Activated CD4-positive, alpha-beta memory T cell treated with anti-CD3 and anti-CD28 coated beads, Interleukin-2, amount 10 ng/mL, durations not matched to agents 7 days and 5 days (primary cell): ENCODE results near the gene CHAC1. TPM values are rescaled to one million over a fixed set of nuclear protein-coding genes. Genes with fewer than 3 reads are reported as not detected.
A peak's percentile ranks its signal among the peaks of the same experiment; 100 is the strongest.

ENCODE experiments used
- CTCF ChIA-PET: fragments of 350-600 bp; sonication (Branson Sonifier 250); formaldehyde crosslinking; loops from one replicate; lab custom pipeline; 2021; ENCODE audit warnings: antibody characterized with exemption, inconsistent platforms; lab: Charles Lee
- POLR2A ChIA-PET: fragments of 350-600 bp; sonication (Branson Sonifier 250); formaldehyde crosslinking; loops from one replicate; lab custom pipeline; 2021; ENCODE audit warnings: antibody characterized with exemption; lab: Charles Lee
- DNase-seq: peaks from one replicate; pipeline ENCODE4 v3.0.0-alpha.2; 2020
- H3K27ac Mint-ChIP-seq: one replicate; pipeline ENCODE4 v1.8.0; 2021; ENCODE audit warnings: mild to moderate bottlenecking, mixed read lengths
- H3K27me3 Mint-ChIP-seq: one replicate; pipeline ENCODE4 v1.8.0; 2021; ENCODE audit warnings: mixed read lengths
- H3K36me3 Mint-ChIP-seq: one replicate; pipeline ENCODE4 v1.8.0; 2021; ENCODE audit warnings: low read depth, mixed read lengths
- H3K4me1 Mint-ChIP-seq: one replicate; pipeline ENCODE4 v1.8.0; 2021; ENCODE audit warnings: mixed read lengths
- H3K4me3 Mint-ChIP-seq: one replicate; pipeline ENCODE4 v1.8.0; 2021; ENCODE audit warnings: mild to moderate bottlenecking, mixed read lengths
- H3K9me3 Mint-ChIP-seq: one replicate; pipeline ENCODE4 v1.8.0; 2021; ENCODE audit warnings: mixed read lengths
- total RNA-seq, 2 experiments: library from RNA; stranded (reverse); gene quantifications; one replicate each; pipeline ENCODE4 v1.2.3, GENCODE V29; 2021

The CHAC1 gene
- total RNA-seq, 2 experiments from 2014 or later: 20.3 to 22.0 TPM

DNA sequence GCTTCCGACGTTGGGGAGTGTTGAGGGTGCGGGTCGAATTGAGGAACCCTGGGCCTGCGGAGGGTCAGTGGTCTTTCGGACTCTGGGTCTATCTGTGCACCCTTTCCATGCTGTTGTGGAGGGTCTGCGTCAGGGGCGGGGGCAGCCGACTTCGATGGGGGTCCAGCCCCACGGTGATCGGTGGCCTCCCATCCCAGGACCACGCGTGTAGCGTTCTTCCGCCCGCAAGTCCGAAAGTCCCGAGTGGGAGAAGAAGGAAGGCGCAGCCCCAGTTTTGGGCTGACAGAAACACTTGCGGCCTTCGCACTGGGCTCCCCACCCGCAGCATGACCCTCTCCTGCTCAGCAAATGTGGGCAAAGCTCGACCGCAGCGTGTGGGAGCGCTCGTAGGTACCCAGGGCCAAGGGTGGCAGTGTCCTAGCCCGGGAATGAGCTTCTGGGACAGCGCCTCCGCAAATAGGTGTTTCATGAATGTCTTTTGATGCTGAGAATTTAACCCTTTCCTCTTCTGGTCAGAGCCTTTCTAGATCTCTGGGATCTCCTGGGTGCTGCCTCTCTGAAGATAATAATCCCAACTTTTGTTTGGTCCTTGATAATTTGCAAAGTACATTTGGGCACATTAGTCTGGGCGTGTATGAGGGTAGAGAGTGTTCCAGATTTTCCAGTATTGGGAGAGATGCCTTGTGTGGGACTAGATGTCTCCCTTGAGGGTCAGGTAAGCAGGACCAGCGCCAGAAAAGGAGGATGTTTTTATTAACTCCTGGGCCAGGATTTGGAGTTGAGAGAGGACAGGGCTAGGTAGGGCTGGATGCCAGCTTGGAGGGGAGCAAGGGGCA is 26.4 kb upstream of the CHAC1 start:
- Mint-ChIP-seq H3K4me1 (peaks cover 44% of the 10 kb centered on the region), H3K36me3 (no peaks in the 10 kb centered on the region), H3K9me3 (no peaks in the 10 kb centered on the region), H3K27me3 (peaks cover 70% of the 10 kb centered on the region), H3K27ac (no peak overlapping the region), H3K4me3 (no peak overlapping the region)
- ChIA-PET POLR2A (interaction anchor here (2.0 to 2.2 kb wide), 2 partner anchors 14 to 32 kb away, joined by 8 to 10 read pairs; partner anchors contain the start of gene VPS18), CTCF (interaction anchor here (1.6 kb wide), 1 partner anchor 15 kb away, joined by 6 read pairs; no protein-coding TSS in a partner anchor)
- DNase-seq: no peak

DNA sequence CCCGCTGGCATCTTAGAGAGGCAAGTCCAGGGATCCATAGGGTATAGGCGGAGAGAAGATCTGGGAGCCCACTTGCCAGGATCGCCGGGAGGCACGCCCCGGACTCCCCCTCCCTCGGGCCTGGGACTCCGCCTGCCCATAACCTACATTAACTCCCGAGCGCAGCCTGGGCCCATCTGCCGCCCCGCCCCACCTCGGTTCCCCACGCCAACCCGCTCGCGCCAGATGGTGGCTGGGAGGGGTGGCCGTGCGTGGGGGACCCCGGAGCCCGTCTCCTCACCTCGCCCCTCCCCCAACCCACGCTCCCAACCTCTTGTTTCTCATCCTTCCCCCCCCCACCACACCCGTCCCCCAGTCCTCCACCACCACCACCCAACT is 25.8 kb upstream of the CHAC1 start:
- Mint-ChIP-seq H3K9me3 (no peaks in the 10 kb centered on the region), H3K4me3 (no peak overlapping the region), H3K36me3 (no peaks in the 10 kb centered on the region), H3K4me1 (peaks cover 47% of the 10 kb centered on the region), H3K27me3 (peaks cover 76% of the 10 kb centered on the region), H3K27ac (no peak overlapping the region)
- CTCF ChIA-PET: interaction anchor here (1.0 to 1.6 kb wide), 4 partner anchors 14 to 258 kb away, joined by 3 to 6 read pairs (median 3); partner anchors contain the start of gene VPS18
- DNase-seq: no peak
- POLR2A ChIA-PET: interaction anchor here (0.6 to 2.2 kb wide), 4 partner anchors 13 to 49 kb away, joined by 3 to 10 read pairs (median 6); partner anchors contain the start of gene VPS18

DNA sequence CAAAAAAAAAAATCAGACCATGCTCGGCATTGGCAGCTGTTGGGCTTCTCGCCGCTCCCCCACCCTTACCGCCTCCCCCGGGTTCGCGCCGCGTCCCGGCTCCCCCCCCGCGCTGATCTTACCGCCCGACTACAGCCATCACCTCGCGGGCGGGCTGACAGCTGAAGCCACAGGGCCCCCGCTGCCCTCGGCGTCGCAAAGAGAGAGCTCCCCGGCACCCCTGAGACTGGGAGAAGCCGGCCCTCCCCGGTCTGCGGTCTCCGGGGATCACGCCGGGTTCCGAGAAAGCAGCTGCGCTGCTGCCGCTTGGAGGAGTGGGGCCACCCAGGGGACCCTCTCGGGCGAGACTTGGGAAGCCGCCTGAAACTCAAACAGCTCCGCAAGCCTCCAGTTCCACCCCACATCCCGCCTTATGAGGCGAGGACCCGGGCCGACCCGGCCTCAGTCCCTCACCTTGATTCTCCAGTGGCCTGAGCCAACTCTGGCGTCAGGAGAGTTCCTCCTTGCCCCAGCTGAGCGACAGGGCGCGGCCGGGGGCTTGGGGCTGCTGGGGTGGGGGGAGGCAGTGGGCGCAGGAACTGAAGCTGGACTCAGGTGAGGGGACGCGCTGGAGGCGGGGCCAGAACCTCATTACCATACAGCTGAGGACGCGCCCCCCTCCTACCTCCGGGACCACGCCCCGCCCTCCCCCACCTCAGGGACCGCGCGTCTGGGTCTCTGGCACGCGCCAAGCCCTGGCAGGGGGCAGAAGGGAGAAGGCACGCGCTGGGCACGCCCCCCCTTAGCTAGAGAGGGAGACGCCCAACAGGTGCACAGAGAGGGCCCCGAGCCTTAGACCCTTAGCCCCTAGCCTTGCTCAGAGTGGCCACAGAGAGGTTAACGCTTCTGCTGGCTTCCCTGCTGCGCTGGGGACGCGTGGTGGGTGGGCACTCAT is 25.1 kb upstream of the CHAC1 start:
- ChIA-PET POLR2A (interaction anchor here (0.6 to 2.2 kb wide), 7 partner anchors 13 to 188 kb away, joined by 3 to 10 read pairs (median 3); partner anchors contain the start of genes INO80 and VPS18), CTCF (interaction anchor here (0.6 to 1.6 kb wide), 7 partner anchors 13 to 258 kb away, joined by 3 to 6 read pairs (median 3); partner anchors contain the start of gene VPS18)
- Mint-ChIP-seq H3K9me3 (no peaks in the 10 kb centered on the region), H3K27ac (no peak overlapping the region), H3K27me3 (peaks cover 76% of the 10 kb centered on the region), H3K36me3 (no peaks in the 10 kb centered on the region), H3K4me1 (peaks cover 47% of the 10 kb centered on the region), H3K4me3 (peak overlapping the region; percentile 50)
- no peak for DNase-seq

DNA sequence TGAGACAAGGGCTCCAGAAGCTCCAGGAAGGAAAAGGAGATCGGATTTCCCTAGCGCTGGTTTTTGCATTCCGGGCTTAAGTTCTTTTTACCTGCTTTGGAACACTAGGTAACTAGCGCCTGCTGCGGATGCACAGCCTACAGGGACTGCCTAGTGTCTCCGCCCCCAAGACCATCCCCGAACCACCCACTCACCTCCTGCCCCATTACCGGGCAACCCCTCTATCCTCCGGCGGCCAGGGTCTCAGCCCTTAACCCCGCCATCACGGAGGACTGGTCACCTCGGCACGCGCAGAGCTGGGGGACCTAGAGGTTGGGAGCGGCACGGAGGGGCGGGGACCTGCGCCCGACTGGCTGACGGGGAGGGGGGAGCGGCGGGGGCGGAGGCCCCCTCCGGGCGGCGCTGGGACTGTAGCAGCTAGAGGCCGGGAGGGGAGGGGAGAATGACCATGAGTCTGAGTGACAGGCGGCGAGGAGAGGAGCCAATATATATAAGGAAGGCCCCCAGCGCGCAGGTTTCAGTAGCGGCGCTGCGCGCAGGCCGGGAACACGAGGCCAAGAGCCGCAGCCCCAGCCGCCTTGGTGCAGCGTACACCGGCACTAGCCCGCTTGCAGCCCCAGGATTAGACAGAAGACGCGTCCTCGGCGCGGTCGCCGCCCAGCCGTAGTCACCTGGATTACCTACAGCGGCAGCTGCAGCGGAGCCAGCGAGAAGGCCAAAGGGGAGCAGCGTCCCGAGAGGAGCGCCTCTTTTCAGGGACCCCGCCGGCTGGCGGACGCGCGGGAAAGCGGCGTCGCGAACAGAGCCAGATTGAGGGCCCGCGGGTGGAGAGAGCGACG is 24.2 kb upstream of the CHAC1 start, which contains the start of gene DLL4:
TSS of gene DLL4 (plus strand) at position 520 of the 839 bp plus-strand sequence. CDS start 329 bp downstream, outside the sequence.
- POLR2A ChIA-PET: interaction anchor here (0.9 to 2.2 kb wide), 5 partner anchors 12 to 187 kb away, joined by 3 to 10 read pairs (median 3); partner anchors contain the start of genes INO80 and VPS18
- peak; percentile 42 for DNase-seq
- Mint-ChIP-seq H3K9me3 (no peaks in the 10 kb centered on the region), H3K36me3 (no peaks in the 10 kb centered on the region), H3K27ac (no peak within 1 kb of the TSS), H3K27me3 (peaks cover 75% of the 10 kb centered on the region), H3K4me3 (peak within 1 kb of the TSS; percentile 50), H3K4me1 (peaks cover 47% of the 10 kb centered on the region)
- CTCF ChIA-PET: interaction anchor here (0.6 to 3.5 kb wide), 7 partner anchors 11 to 33 kb away, joined by 3 to 25 read pairs (median 11); no protein-coding TSS in a partner anchor

DNA sequence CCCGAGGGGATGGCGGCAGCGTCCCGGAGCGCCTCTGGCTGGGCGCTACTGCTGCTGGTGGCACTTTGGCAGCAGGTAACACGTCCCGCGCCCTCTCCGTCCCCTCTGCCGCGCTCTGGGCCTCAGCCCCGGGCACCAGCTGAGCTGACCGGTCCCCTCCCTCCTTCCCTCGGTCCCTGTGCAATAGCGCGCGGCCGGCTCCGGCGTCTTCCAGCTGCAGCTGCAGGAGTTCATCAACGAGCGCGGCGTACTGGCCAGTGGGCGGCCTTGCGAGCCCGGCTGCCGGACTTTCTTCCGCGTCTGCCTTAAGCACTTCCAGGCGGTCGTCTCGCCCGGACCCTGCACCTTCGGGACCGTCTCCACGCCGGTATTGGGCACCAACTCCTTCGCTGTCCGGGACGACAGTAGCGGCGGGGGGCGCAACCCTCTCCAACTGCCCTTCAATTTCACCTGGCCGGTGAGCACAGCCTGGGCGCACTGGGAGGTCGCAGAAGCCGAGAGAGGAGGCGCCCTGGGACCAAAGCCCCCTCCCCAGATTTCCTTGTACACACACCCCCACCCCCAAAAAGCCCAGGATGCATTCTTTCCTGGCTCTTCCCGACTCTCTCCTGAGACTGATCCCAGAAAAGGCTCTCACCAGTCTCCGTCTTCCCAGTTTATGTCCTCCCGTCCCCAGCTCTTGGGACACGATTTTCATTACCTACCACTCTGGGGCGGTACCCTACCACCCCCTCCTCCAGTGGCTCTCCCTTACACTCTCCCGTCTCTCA is 23.4 kb upstream of the CHAC1 start:
- no peak for DNase-seq
- Mint-ChIP-seq H3K4me3 (peak overlapping the region; percentile 47), H3K27me3 (peaks cover 68% of the 10 kb centered on the region), H3K9me3 (no peaks in the 10 kb centered on the region), H3K27ac (no peak overlapping the region), H3K36me3 (no peaks in the 10 kb centered on the region), H3K4me1 (peaks cover 47% of the 10 kb centered on the region)
- CTCF ChIA-PET: interaction anchor here (0.5 to 3.5 kb wide), 20 partner anchors 9 to 343 kb away, joined by 3 to 25 read pairs (median 6); partner anchors contain the start of genes CHAC1 and VPS18
- POLR2A ChIA-PET: interaction anchor here (1.3 to 1.7 kb wide), 2 partner anchors 12 to 35 kb away, joined by 3 to 10 read pairs; partner anchors contain the start of gene VPS18

DNA sequence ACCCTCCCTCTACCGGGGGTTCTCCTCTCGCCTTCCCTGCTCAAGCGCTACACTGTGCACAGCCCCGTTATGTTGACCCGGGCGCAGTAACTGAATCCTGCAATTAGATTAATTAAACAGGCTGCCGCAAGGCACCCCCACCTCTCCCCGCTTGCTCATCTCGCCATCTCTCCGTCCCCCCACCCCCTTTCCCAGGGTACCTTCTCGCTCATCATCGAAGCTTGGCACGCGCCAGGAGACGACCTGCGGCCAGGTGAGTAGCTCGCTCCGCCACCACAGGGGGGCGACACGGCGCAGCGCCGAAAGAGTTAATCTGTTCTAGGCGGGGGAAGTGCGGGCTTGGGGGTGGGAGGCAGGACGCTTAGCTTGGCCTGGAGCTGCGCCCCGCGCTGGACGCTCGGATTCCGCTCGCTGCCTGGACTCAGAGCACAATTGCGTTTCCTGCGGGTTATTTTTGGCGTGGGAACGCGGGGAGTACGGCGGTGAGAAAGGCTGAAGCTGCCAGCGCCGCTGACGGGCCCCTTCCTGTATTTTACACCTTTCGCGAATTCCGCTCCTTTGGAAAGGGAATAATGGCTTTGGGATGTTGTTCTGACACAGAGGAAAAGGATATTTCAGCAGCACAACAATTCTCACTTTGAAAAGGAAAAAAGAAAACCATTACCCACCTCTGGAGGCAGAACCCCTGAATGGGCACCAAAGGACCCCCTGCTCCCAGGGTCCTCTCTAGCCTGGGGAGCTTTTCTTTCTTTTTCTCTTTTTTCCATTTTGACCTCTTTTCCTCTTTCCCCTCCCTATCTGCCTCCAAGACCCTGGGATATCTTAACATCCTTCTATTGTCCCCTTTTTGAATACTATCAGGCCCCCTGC is 22.6 kb upstream of the CHAC1 start:
- peaks cover 47% of the 10 kb centered on the region for H3K4me1 Mint-ChIP-seq
- CTCF ChIA-PET: interaction anchor here (0.5 to 3.5 kb wide), 22 partner anchors 9 to 343 kb away, joined by 3 to 25 read pairs (median 6); partner anchors contain the start of genes CHAC1 and VPS18
- H3K9me3 Mint-ChIP-seq: no peaks in the 10 kb centered on the region
- no peaks in the 10 kb centered on the region for H3K36me3 Mint-ChIP-seq
- H3K4me3 Mint-ChIP-seq: peak overlapping the region; percentile 47
- peaks cover 60% of the 10 kb centered on the region for H3K27me3 Mint-ChIP-seq
- POLR2A ChIA-PET: interaction anchor here (1.0 to 1.7 kb wide), 4 partner anchors 11 to 36 kb away, joined by 3 to 10 read pairs (median 6); partner anchors contain the start of genes CHAC1 and VPS18
- no peak overlapping the region for H3K27ac Mint-ChIP-seq
- DNase-seq: peak; percentile 51

DNA sequence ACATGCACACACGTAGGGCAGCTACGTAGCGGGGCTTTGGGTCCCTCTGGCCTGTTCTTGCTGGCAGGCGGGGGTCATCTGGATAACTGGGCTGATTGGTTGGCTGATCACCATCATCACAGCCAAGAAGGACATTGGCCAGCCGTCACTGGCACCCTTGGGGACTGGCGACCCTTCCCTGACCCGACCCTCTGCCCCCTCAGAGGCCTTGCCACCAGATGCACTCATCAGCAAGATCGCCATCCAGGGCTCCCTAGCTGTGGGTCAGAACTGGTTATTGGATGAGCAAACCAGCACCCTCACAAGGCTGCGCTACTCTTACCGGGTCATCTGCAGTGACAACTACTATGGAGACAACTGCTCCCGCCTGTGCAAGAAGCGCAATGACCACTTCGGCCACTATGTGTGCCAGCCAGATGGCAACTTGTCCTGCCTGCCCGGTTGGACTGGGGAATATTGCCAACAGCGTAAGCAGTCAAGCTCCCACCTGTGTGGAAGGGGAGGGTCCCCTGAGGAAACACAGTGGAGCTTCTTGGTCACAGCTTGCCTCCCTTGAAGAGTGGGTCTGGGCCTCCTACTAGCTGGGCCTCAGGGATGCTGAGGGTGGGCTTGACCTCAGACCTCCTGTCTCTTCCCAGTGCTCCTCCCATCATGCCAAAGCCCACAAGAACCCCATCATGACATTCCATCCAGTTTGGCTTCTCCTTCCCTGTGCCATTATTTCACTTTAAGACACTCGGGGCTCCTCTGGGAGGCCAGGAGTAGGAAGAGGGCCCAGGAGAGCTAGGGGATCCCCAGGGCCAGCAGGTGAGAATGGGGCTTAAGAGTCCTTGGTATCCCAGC is 21.8 kb upstream of the CHAC1 start:
- peaks cover 43% of the 10 kb centered on the region for H3K4me1 Mint-ChIP-seq
- ChIA-PET POLR2A (interaction anchor here (0.9 to 1.7 kb wide), 4 partner anchors 10 to 21 kb away, joined by 3 to 10 read pairs (median 6); partner anchors contain the start of gene CHAC1), CTCF (interaction anchor here (0.6 to 3.5 kb wide), 14 partner anchors 8 to 254 kb away, joined by 3 to 25 read pairs (median 9); partner anchors contain the start of genes CHAC1 and VPS18)
- H3K4me3 Mint-ChIP-seq: no peak overlapping the region
- no peak for DNase-seq
- H3K9me3 Mint-ChIP-seq: no peaks in the 10 kb centered on the region
- H3K36me3 Mint-ChIP-seq: no peaks in the 10 kb centered on the region
- peaks cover 56% of the 10 kb centered on the region for H3K27me3 Mint-ChIP-seq
- no peak overlapping the region for H3K27ac Mint-ChIP-seq

DNA sequence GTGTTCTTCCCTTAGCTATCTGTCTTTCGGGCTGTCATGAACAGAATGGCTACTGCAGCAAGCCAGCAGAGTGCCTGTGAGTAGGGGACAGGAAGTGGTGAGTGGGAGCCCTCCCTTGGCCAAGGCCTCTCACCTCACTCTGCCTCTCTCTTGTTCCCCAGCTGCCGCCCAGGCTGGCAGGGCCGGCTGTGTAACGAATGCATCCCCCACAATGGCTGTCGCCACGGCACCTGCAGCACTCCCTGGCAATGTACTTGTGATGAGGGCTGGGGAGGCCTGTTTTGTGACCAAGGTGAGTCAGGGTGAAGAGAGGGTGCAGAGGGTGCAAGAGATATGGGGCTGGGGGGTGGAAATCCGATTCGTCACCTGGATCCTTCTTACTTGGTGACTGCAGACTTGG is 21.1 kb upstream of the CHAC1 start:
- H3K27me3 Mint-ChIP-seq: peaks cover 49% of the 10 kb centered on the region
- no peaks in the 10 kb centered on the region for H3K9me3 Mint-ChIP-seq
- H3K4me1 Mint-ChIP-seq: peaks cover 38% of the 10 kb centered on the region
- H3K36me3 Mint-ChIP-seq: no peaks in the 10 kb centered on the region
- ChIA-PET CTCF (interaction anchor here (0.6 to 3.5 kb wide), 7 partner anchors 8 to 155 kb away, joined by 3 to 25 read pairs (median 16); partner anchors contain the start of genes CHAC1 and VPS18), POLR2A (interaction anchor here (0.9 kb wide), 2 partner anchors 10 to 21 kb away, joined by 3 to 5 read pairs; partner anchors contain the start of gene CHAC1)
- H3K27ac Mint-ChIP-seq: no peak overlapping the region
- no peak for DNase-seq
- H3K4me3 Mint-ChIP-seq: no peak overlapping the region
